T-helper 2 cell treated with Interferon-gamma antibody and Interleukin-4, amounts not matched to agents 100 ng/mL and 5 ng/mL, for 36 hours (primary cell): ENCODE results near the gene ST3GAL4. TPM values are rescaled to one million over a fixed set of nuclear protein-coding genes. Genes with fewer than 3 reads are reported as not detected.
"Not testable (repeated sequence)": the region's sequence is repeated elsewhere in the genome, so short reads cannot be mapped to it uniquely, and the experiment has no call there.

Experiments
- intact Hi-C: fragments of 100-400 bp; cut with micrococcal nuclease; formaldehyde crosslinking; loops from one replicate; pipeline ENCODE4 v1.15.1; 2023
- total RNA-seq: library from RNA; stranded (reverse); gene quantifications from 2 replicates; pipeline ENCODE4 v1.2.3, GENCODE V29; 2022

ST3GAL4 gene
- total RNA-seq, 1 donor from 2014 or later = 8.4 TPM

DNA sequence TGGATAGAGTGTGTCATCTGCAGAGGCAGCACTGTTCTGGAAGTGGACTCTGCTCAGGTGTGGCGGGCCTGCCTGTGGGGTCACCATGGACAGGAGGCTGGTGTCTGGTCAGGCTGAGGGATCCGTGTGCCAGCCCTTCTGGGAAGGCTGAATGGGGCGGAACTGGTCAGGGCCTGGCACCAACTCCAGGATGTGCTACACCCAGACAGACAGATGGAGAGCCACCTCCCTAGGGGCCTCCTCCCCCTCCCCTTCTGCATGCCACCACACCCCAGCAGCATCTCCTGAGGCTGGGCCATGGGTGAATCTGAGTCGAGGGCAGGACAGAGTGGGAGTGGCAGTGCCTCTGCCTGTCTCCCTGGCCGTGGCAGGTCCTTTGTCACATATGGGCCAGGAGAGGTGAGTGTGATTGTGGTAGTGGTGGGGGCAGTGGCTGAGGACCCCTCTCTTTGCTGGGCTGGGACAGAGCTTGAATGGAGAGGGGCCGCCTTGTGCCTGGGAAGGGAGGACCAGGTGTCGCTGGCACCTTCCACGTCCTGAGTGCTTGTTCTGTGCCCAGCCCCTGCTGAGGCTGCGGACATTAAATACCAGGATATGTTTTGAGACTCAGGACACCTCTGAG is 29.1 kb downstream of the ST3GAL4 start:
- intact Hi-C loops = no loop called here

GRCh38 chr11:126385991-126386728 is 30.7 kb downstream of the ST3GAL4 start:
- intact Hi-C loops = no loop called here

DNA sequence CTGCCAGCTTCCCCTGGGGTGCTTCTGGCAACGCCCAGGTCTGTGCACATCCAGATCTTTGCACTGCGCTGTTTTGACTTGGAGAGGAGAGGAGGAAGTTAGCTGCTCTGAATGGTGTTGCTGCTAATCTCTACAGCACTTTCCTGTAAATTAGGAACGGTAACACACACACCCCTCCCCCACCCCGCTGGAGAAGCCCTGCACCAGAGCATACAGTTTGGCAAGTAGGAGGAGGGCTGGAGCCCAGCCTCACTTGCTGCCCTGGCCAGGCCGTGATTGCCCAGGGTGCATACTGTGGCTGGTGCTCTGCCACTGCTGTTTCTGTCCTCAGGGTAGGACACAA is 31.2 kb downstream of the ST3GAL4 start:
- intact Hi-C loops = not testable (repeated sequence)

GRCh38 chr11:126387857-126388256 is 32.4 kb downstream of the ST3GAL4 start:
- intact Hi-C loops = no loop called here

GRCh38 chr11:126390272-126390867 is 34.9 kb downstream of the ST3GAL4 start:
- intact Hi-C loops = no loop called here

DNA sequence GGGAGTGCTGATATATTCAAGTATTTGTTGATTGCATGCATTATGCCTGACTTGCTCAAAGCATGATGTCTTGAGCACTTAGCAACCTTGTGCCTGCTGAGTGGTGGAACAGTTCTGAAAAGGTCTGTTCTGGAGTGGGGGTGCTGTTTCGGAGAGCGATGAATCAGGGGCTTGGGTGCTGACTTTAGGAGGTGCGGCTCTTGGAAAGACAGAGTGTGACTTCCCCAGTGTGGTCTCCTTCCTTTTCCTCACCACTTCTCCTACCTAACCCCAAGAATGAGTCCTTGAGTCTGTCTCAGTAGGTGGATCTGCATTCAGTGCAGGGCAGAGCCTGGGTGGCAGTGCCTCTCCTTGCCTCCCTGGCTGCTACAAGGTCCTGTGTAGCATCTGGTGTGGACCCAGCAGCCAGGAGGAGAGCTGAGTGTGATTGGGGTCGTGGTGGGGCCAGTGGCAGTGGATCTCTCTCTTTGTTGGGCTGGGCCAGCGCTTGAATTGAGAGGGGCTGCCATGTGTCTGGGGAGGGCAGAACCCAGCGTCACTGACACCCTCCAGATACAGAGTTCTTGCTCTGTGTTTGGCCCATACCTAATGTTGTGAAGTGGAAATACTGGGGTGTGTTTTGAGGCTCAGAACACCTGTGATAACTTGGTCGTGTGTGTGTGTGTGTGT is 35.9 kb downstream of the ST3GAL4 start:
- intact Hi-C loops = no loop called here

GRCh38 chr11:126391970-126392632 is 36.6 kb downstream of the ST3GAL4 start:
- intact Hi-C loops = no loop called here

GRCh38 chr11:126392633-126393013 is 37.1 kb downstream of the ST3GAL4 start:
- intact Hi-C loops = no loop called here

DNA sequence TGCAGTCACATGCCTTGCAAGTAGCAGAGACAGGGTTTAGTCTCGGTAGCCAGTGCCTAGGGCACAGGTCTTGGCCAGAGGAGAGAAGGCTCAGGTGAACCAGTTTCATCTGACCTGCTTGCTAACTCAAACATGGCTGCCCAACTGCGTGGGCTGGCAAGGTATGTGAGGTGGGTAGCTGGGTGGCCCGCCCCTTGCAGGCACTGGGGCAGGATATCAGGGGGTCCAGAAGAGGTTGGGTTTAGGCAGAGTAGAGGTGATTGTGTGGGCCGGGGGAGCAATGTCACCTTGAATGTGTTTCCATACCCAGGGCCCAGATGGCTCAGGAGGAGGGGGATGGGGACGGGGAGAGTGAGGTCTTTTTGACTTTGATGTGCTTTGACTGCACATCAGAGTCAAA is 37.7 kb downstream of the ST3GAL4 start:
- intact Hi-C loops = no loop called here

DNA sequence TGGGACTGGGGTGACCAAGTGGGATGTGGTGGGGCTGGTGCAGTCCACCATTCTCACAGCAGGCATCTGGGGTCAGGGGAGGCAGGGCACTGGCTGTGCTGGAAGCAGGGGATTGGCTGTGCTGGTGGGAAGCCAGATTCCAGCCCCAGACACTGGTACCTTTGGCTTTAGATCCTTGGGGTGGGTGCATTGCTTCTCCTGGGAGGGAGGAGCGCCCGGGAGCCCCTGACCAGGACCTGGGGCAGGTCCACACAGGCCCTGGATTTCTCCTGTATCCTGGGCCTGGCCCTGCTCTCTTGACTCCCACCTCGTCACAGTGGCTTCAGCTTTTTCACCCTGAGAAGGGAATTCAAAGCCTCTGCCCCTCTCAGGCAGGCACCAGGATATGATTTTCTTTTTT is 38.5 kb downstream of the ST3GAL4 start:
- intact Hi-C loops = no loop called here

- intact Hi-C loops = not testable (repeated sequence)
Measured at GRCh38 chr11:126394634-126395072, 39.2 kb downstream of the ST3GAL4 start.

GRCh38 chr11:126395784-126396183 is 40.3 kb downstream of the ST3GAL4 start:
- intact Hi-C loops = not testable (repeated sequence)

GRCh38 chr11:126396266-126396665 is 40.8 kb downstream of the ST3GAL4 start:
- intact Hi-C loops = not testable (repeated sequence)

DNA sequence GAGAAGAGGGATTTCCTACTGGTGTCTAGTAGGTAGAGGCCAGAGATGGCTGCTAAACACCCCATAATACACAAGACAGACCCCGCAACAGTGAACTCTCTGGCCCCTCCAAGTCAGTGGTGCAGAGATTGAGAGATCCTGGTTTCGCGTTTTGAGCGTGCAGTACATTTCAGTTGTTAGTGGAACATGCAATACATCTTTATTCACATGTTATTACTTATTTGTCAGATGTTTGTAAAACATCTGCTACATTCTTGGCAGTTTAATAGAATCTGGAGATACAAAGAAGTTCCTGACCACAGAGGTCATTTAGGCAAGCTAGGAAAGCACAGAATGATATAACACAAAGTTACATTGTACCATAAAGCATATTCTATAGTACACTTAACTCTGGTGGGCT is 41.5 kb downstream of the ST3GAL4 start:
- intact Hi-C loops = no loop called here

DNA sequence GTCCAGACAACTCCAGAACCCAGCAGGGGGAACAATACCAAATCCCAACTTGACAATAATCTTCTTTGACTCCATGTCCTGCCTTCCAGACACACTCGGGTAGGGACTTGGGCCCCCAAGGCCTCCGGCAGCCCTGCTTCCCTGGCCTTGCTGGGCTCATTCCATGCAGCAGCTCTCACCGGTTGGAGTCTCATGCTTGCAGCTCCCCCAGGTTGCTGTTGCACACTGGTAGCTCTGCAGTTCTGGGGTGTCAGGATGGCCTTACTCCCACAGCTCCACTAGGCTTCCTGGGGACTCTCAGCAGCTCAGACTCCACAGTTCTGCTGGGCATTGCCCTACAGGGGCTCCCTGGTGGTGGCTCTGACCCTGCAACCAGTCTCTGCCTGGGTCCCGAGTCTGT is 42.8 kb downstream of the ST3GAL4 start:
- intact Hi-C loops = no loop called here

- intact Hi-C loops = no loop called here
Measured at GRCh38 chr11:126398721-126399120, 43.2 kb downstream of the ST3GAL4 start.

DNA sequence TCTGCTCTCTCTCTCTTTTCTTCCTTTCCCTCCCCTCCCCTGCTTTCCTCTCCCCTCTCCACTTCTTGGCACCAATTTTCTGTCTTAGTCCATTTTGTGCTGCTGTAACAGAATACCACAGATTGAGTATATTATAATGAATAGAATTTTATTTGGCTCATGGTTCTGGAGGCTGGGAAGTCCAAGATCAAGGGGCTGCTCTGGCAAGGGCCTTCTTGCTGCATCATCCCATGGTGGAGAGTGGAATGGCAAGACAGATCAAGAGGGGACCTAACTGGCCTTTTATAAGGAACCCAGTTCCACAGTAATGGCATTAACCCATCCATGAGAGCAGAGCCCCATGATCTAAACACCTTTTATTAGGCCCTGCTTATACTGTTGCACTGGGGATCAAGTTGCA is 44.5 kb downstream of the ST3GAL4 start:
- intact Hi-C loops = no loop called here

GRCh38 chr11:126400479-126400878 is 45.0 kb downstream of the ST3GAL4 start:
- intact Hi-C loops = no loop called here

GRCh38 chr11:126403022-126403581 is 47.6 kb downstream of the ST3GAL4 start:
- intact Hi-C loops = no loop called here

- intact Hi-C loops = no loop called here
Measured at GRCh38 chr11:126403658-126404057, 48.2 kb downstream of the ST3GAL4 start.

DNA sequence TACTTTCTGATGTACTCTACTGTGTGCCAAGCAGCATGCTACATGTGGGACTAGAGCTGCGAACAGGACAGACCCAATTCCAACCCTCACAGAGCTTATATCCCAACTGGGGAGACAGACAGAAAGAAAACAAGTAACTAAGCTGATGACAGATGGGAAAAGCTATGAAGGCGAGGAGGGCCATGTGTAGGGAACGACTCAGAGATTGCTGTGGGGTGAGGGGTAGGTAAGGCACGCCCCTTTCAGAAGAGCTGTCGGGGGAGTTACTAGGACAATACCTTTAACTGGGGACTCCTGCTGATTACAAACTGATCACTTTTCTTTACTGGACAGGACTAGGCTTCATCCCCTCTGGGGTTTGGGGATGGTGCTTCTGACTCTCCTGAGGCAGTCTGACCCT is 48.9 kb downstream of the ST3GAL4 start:
- intact Hi-C loops = no loop called here
